ENCODE measurements around the gene PHKA2.

- TF ChIP-seq CTCF (conservative IDR thresholded peaks at IDR 0.05; ENCODE audit: low read length) = no peak
- no peak for TF ChIP-seq EZH2phosphoT487 (IDR thresholded peaks at IDR 0.05; ENCODE audit: borderline replicate concordance)
Observed at GRCh38 chrX:18875256-18875878, 108.5 kb downstream of the PHKA2 start.

Measured in Loucy (cell line).